Measurements from ENCODE around the gene GRIFIN.

The GRIFIN gene

DNA sequence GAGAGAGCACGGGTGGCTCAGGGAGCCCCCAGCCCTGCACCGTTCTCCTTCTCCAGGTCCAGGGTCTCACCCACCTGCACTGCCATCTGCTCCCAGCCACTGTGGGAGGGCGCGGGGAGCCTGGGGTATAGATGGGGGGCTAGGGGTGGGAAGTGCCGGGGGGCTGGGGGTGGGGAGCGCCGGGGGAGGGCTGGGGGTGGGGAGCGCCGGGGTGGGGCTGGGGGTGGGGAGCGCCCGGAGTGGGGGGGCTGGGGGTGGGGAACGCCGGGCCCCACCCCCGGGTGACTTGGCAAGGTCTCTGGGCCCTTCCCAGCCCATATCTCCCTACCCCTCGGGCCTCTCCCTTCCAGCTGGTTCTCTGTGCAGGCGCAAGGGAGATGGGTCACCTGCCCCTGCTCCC, at the start of gene GRIFIN:
Gene GRIFIN (minus strand): TSS at position 101 of the 400 bp plus-strand sequence. CDS start 15 bp downstream, at position 86.
- DNase-seq = no peak

GRCh38 chr7:2524808-2525657, 48.8 kb upstream of the GRIFIN start:
- DNase-seq = no peak

- DNase-seq = no peak
Measured at GRCh38 chr7:2523941-2524807, 48.0 kb upstream of the GRIFIN start.

GRCh38 chr7:2523461-2523936, 47.3 kb upstream of the GRIFIN start:
- no peak for DNase-seq

GRCh38 chr7:2522780-2523433, 46.7 kb upstream of the GRIFIN start:
- no peak for DNase-seq

DNA sequence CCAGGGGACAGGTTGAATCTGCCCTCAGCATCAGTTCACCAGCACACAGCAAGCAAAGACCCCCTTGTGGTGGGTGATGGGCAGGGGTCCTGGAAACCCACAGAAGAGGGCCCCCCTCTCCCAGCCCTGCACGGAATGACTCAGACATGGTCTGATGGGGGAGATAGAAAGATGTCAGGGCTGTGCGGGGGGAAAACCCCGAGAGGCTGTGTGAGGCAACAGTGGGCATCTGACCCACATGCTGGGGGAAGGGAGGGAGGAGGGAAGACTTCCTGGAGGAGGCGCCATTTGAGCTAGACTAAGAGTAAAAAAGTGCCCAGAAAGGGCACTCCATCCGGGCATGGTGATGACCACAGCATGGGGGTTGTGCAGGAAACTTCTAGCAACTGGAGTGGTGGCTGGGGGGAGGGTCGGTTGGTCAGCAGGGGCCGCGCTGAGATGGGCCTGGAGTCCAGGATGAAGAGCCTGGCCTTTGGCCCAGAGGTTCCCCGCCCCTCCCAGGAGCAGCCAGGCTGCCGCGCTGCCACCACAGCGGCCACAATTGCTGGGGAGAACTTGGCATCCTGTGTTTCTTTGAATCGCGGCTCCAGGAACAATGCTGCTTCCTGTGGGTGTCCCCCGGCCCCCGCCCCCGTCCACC, 45.9 kb upstream of the GRIFIN start:
- DNase-seq = peak in 1 of 2 experiments; percentile 11

GRCh38 chr7:2521341-2521745, 45.1 kb upstream of the GRIFIN start:
- no peak for DNase-seq

DNA sequence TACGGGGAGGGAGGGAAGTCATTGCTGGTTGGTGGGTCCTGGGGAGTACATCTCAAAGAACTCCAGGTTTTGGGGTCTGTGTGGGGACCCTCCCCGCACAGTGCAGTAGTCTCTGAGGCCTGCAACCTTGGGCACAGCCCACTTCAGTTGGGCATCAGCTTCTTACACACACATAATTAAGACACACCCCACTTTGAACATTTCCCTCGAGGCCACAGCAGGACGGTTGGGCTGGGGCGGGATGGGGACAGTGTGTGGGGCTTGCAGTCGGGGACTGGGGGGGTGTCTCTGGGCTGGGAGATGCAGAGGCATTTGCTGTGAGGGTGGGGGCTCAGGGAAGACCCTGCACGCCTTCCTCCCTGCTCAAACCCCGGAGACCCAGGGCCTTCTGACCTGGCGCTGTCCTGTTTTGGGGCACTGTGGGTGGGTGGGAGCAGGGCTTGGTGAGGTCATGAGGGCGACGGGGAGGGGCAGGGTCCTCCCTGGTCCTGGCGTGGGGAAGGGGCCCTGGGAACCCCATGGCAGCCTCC, 44.6 kb upstream of the GRIFIN start:
- DNase-seq = no peak

- no peak for DNase-seq
Measured at GRCh38 chr7:2520131-2520760, 44.0 kb upstream of the GRIFIN start.

- peak; percentile 30 to 37 for DNase-seq
Measured at GRCh38 chr7:2519119-2519930, 43.1 kb upstream of the GRIFIN start, which contains the start of gene LFNG. Gene LFNG (plus strand): TSS chr7:2519774. CDS start chr7:2519862, 88 bp downstream.

- no peak for DNase-seq
Measured at GRCh38 chr7:2518737-2519118, 42.5 kb upstream of the GRIFIN start.

DNA sequence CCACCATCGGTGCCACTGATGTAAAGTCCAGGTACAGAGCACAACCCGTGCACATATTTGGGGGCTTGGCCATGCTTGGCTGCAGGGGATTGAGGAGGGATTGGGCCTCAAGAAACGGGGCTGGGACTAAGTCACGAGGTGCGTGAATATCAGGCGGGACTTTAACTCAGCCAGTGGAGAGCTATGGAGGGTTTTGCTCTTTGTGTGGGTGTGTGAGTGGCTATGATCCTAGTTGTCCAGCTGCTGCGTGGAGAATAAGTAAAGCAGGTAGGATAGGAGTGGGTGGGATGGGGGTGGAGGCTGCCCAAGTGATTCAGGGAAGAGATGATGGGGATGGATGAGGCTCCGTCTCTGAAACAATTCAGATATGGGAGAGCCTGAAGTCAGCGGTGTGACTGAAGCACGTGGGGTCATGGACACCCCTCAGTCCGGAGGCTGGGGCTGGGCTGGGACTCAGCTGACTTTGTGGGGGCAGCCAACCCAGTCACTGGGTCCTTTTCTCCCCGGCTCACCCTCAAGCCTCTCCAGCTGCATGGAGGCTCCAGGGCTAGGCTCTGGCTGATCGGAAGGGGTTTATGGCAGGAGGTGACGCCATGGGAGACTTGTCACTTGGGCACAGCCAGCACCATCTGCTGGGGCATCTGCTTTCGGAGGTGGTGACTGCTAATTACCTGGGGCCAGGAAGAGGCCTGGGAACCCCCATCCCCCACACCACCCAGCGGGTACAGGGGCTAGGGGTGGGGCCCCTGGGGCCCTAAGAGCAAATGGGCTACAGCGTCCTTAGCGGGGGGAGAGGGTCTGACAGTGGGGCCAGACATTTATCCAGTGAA, 41.7 kb upstream of the GRIFIN start:
- DNase-seq = no peak

GRCh38 chr7:2517026-2517425, 40.8 kb upstream of the GRIFIN start:
- no peak for DNase-seq

- DNase-seq = no peak
Measured at GRCh38 chr7:2516194-2516555, 40.0 kb upstream of the GRIFIN start.

GRCh38 chr7:2515424-2516193, 39.4 kb upstream of the GRIFIN start:
- DNase-seq = no peak

- DNase-seq = no peak
Measured at GRCh38 chr7:2514473-2515423, 38.5 kb upstream of the GRIFIN start.

DNA sequence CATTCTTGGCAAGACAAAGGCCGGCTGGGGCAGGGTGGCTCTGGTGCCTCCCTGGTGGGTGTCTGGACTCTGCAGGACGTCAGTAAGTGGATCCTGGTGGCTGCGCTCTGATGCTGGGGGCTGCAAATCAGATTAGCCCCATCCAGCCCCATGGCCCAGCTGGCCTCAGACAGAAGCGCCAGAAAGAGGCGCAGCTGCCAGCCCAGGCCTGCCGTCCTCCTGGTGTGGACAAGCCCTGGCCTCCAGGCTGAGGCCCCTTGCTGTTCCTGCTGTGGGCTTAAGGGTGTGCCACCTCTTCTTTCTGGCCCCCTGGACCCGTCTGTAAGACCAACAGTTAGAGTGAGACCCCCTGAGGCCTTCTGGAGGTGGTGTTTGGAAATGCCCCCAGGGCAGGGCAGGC, 37.5 kb upstream of the GRIFIN start:
- DNase-seq = no peak

- no peak for DNase-seq
Measured at GRCh38 chr7:2512713-2513112, 36.5 kb upstream of the GRIFIN start.
